OCI-M1 (cell line): ENCODE data around the gene KAZN.

ENCODE experiments used
- DNase-seq: peaks from one replicate; lab custom pipeline; 2025; lab: John Stamatoyannopoulos, UW

Gene KAZN

GRCh38 chr1:14982029-14982428, 383.5 kb downstream of the KAZN start:
- no peak for DNase-seq

GRCh38 chr1:14983277-14983676, 384.8 kb downstream of the KAZN start:
- DNase-seq = peak; percentile 6

GRCh38 chr1:14986168-14986567, 387.7 kb downstream of the KAZN start:
- DNase-seq = no peak

- DNase-seq = no peak
Measured at GRCh38 chr1:14987829-14988603, 389.5 kb downstream of the KAZN start.

DNA sequence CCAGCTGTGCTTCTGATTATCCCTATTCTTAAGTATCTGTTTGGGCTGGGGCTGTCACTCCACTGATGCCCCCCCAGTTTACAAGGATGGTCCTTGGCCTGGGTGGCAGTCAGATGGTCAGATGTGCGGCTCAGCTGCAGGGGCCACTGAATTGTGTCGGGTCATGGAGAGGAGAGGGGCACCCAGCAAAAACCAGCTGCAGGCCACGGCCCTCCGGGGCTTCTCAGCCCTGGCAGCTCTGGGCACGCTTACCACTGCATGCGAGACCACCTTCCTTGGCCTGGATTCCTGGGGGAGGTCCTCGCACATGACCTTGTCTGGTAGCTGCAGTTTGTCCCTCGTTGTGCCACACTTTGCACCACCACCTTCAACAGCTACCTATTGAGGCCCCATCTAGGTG, 390.2 kb downstream of the KAZN start:
- DNase-seq = no peak

DNA sequence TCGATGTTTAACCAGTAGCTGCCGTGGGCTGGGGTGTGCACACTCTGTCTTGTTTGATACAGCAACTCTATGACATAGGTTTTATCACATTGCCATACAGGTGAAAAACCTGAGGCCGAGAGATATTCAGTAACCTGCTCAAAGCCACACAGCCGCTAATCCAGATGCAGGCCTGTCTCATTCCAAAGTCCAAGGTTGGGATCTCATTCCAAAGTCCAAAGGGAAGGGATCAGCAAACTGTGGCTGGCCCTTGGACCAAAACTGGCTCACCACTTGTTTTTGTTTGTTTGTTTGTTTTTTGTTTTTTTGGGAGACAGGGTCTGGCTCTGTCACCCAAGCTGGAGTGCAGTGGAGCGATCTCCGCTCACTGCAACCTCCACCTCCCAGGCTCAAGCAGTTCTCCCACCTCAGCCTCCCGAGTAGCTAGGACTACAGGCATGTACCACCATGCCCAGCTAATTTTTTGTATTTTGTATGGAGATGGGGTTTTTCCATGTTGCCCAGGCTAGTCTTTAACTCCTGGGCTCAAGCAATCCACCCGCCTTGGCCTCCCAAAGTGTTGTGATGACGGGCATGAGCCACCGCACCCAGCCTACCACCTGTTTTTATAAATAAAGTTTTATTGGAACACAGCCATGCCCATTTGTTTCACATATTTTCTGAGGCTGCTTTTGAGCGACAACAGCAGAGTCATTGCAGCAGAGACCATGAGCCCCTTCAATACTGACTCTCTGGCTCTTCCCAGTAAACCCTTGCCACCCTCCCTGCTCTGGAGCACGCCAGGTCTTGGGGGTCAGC, 391.6 kb downstream of the KAZN start:
- DNase-seq = no peak

GRCh38 chr1:14993414-14993813, 394.9 kb downstream of the KAZN start:
- no peak for DNase-seq

- DNase-seq = no peak
Measured at GRCh38 chr1:14994148-14994547, 395.7 kb downstream of the KAZN start.

DNA sequence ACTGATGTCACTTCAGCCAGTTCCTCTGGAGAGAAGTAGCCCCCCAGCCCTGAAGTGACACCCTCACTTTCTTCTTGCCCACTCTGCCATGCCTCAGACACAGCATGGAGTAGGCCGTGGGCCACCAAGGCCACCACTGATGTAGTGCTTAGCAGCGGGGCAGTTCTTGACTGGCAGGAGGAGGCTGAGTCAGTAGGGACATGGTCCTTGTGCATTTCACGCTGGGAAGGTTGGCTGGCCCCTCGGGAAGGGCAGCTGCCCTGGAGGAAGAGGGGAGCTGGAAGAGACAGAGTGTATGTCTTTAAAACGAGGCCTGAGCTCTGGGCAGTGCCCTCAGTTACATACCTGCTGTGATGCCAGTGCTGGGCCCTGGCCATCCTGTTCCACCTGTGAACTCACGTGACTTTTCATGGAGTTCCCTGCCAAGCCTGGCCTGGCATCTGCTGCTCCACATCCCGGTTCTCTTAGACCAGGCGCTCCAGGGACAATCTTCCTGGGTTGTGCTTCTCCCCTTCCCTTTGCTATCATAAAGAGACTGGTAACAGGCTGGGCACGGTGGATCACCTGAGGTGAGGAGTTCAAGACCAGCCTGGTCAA, 396.5 kb downstream of the KAZN start:
- DNase-seq = no peak

- DNase-seq = no peak
Measured at GRCh38 chr1:14996133-14997050, 397.9 kb downstream of the KAZN start.

DNA sequence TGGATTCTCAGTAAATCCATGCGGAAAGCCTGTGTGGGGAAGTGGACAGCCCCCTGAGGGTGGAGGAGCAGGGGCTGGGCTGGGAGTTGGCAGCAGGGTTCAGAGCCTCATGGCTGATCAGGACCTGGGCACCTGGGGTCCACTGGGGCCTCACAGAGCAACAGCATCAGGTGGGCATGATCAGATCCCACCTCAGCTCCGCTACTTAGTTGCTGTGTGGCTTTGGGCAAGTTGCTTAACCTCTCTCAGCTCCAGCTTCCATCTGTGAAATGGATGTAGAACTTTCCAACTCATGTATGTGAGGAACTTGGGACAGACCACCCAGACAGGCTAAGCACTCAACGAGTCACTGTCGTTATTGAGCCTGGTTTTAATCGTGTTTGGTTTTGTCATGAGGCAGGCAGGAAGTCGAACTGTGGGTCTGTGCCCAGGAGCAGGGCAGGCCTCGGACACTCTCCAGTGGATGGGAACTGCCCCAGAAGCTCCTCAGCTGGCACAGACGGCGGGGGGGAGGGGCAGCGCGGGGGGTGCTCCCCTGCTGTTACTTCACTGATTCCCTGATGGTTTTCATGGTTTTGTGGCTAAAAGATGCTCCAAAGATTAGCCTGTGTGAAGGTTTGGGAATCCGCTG, 399.3 kb downstream of the KAZN start:
- no peak for DNase-seq

GRCh38 chr1:14999441-14999840, 401.0 kb downstream of the KAZN start:
- no peak for DNase-seq

- DNase-seq = no peak
Measured at GRCh38 chr1:15000030-15000429, 401.5 kb downstream of the KAZN start.

DNA sequence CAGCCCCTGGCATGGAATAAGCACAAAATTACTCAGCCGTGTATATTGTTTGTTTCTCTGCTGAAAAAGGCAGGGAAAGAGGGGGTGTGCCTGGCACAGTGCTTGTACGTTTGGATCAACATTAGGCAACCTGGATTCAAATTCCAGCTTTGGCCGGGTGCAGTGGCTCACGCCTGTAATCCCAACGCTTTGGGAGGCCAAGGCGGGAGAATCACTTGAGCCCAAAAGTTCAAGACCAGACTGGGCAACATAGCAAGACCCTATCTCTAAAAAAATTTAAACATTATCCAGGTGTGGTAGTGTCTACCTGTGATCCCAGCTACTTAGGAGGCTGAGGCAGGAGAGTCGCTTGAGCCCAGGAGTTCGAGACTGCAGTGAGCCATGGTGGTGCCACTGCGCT, 402.2 kb downstream of the KAZN start:
- no peak for DNase-seq

DNA sequence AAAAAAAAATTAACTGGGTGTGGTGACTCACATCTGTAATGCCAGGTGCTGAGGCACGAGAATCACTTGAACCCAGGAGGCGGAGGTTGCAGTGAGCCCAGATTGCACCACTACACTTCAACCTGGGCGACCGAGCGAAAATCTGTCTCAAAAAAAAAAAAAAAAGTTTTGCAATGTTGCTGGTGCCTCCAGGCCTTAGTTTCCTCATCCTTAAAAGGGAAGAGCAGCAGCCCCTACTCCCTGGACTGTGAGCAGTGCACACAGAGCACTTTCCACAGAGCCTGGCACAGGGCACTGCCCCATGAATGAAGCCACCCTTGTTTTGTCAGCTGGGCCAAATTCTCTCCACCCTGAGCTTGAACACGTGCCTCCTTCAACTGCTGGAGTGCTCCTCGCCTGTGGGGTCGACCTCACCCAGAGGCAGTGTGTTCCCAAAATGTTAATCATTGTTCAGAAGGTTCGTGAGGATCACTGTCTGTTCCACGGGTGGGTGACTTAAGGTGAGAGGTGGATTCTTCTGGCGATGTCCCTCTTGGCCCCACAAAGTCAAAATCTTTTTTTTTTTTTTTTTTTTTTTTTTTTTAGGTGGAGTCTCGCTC, 402.9 kb downstream of the KAZN start:
- DNase-seq = no peak

GRCh38 chr1:15002325-15002724, 403.8 kb downstream of the KAZN start:
- DNase-seq = no peak

- no peak for DNase-seq
Measured at GRCh38 chr1:15004396-15004795, 405.9 kb downstream of the KAZN start.

GRCh38 chr1:15005116-15005515, 406.6 kb downstream of the KAZN start:
- DNase-seq = no peak

DNA sequence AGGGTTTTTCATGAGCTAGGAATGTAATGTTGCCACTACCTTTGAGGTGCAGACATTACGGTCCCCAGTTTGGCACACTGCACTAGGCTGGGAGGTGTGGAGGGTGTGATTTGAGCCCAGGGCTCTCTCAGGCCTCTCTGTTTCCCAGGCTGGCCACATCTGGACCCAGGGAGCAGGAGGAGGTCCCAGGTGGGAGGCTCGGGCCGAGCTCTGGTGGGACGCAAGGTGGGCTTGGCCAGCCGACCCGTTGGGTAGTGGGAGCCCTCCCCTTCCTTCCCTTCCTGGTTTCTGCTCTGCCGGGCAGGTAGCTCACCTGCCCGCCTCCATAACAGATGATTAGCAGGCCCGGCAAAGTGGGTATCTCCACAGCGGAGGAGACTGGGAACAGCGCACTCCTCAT, 408.9 kb downstream of the KAZN start:
- no peak for DNase-seq

DNA sequence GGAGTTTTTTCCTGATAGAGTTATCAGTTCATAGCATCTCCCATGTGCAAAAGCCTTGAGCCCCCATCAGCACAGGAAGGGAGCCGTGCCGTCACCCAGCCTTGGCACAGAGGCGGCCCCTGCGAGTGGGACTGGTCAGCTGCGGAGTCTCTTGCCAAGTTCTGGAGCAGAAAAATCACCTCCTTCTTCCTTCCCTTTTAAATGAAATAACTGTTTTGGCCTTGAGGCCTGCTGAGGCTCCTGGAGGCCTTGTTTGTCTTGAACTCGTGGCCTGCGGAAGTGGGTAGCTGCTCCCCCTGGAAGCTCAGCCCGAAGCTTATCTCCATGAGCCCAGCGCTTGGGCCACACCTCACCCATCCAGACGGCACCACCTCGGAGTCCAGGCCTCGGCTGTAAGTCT, 409.4 kb downstream of the KAZN start:
- DNase-seq = no peak
